Neural progenitor cell (in vitro differentiated cells): ENCODE data around the gene JAG2. TPM values are rescaled to one million over a fixed set of nuclear protein-coding genes. Genes with fewer than 3 reads are reported as not detected.

Experiments used
- DNase-seq: peaks from one replicate; pipeline ENCODE4 v3.0.0-alpha.2; 2016; ENCODE audit warnings: low spot score
- H2AFZ ChIP-seq: fragments of 200-600 bp; sonication (generic); replicated peaks from 2 replicates; pipeline ENCODE4 v1.6.1; 2016; ENCODE audit warnings: antibody characterized with exemption
- H3F3A ChIP-seq: fragments of 200-600 bp; sonication (generic); 2 replicates; pipeline ENCODE4 v1.6.1; 2016; ENCODE audit warnings: antibody characterized with exemption, low read depth
- H3K27ac ChIP-seq: fragments of 200-600 bp; sonication (generic); 2 replicates; pipeline ENCODE4 v1.5.1; 2016; ENCODE audit warnings: mild to moderate bottlenecking
- H3K27me3 ChIP-seq: fragments of 200-600 bp; sonication (generic); 2 replicates; pipeline ENCODE4 v1.6.1; 2016; ENCODE audit warnings: mild to moderate bottlenecking, moderate library complexity
- H3K36me3 ChIP-seq: fragments of 200-600 bp; sonication (generic); 2 replicates; pipeline ENCODE4 v1.5.1; 2016
- H3K4me1 ChIP-seq: fragments of 200-600 bp; sonication (generic); 2 replicates; pipeline ENCODE4 v1.6.1; 2016; ENCODE audit warnings: mixed run types
- H3K4me2 ChIP-seq: fragments of 200-600 bp; sonication (generic); 2 replicates; pipeline ENCODE4 v1.6.1; 2016
- H3K4me3 ChIP-seq: fragments of 200-600 bp; sonication (generic); 2 replicates; pipeline ENCODE4 v1.5.1; 2016
- H3K79me2 ChIP-seq: fragments of 200-600 bp; sonication (generic); 2 replicates; pipeline ENCODE4 v1.6.1; 2016; ENCODE audit warnings: low read depth
- H3K9ac ChIP-seq: fragments of 200-600 bp; sonication (generic); 2 replicates; pipeline ENCODE4 v1.6.1; 2016
- H3K9me3 ChIP-seq: fragments of 200-600 bp; sonication (generic); 2 replicates; pipeline ENCODE4 v1.5.1; 2016; ENCODE audit warnings: low read depth
- H4K20me1 ChIP-seq: fragments of 200-600 bp; sonication (generic); 2 replicates; pipeline ENCODE4 v1.6.1; 2016; ENCODE audit warnings: low read depth
- H3K27ac Mint-ChIP-seq: 3 replicates; pipeline ENCODE4 v1.8.0; 2021; ENCODE audit warnings: mixed read lengths
- H3K27me3 Mint-ChIP-seq: 2 replicates; pipeline ENCODE4 v1.8.0; 2022; ENCODE audit warnings: low read depth, mild to moderate bottlenecking, inconsistent platforms, moderate library complexity, mixed read lengths; ENCODE audit not compliant: insufficient read depth
- H3K36me3 Mint-ChIP-seq: 3 replicates; pipeline ENCODE4 v1.8.0; 2021; ENCODE audit warnings: mixed read lengths
- H3K4me1 Mint-ChIP-seq: 3 replicates; pipeline ENCODE4 v1.8.0; 2021; ENCODE audit warnings: mixed read lengths
- H3K4me3 Mint-ChIP-seq: 3 replicates; pipeline ENCODE4 v1.8.0; 2021; ENCODE audit warnings: mild to moderate bottlenecking, moderate library complexity, mixed read lengths
- H3K9me3 Mint-ChIP-seq: 3 replicates; pipeline ENCODE4 v1.8.0; 2020; ENCODE audit warnings: mixed read lengths
- EZH2 ChIP-seq: fragments of 200-600 bp; sonication (generic); IDR thresholded peaks from 2 replicates; pipeline ENCODE4 v1.6.1; 2017; ENCODE audit warnings: antibody characterized with exemption, mild to moderate bottlenecking, moderate library complexity
- EZH2phosphoT487 ChIP-seq: fragments of 200-600 bp; sonication (generic); IDR thresholded peaks from 2 replicates; pipeline ENCODE4 v1.6.1; 2017; ENCODE audit warnings: antibody characterized with exemption
- total RNA-seq: library from RNA; depleted of rRNA; stranded (reverse); fragments of >200 nt; gene quantifications from 2 replicates; pipeline ENCODE4 v1.2.3, GENCODE V29; 2015; ENCODE audit warnings: low replicate concordance
- TF ChIP-seq, protein P1 (sequence below): fragments of 200-600 bp; sonication (generic); IDR thresholded peaks from 2 replicates; pipeline ENCODE4 v1.5.1; 2017; ENCODE audit warnings: antibody characterized with exemption, mild to moderate bottlenecking

Gene JAG2
- total RNA-seq, 1 donor from 2014 or later, result 2.1 TPM

DNA sequence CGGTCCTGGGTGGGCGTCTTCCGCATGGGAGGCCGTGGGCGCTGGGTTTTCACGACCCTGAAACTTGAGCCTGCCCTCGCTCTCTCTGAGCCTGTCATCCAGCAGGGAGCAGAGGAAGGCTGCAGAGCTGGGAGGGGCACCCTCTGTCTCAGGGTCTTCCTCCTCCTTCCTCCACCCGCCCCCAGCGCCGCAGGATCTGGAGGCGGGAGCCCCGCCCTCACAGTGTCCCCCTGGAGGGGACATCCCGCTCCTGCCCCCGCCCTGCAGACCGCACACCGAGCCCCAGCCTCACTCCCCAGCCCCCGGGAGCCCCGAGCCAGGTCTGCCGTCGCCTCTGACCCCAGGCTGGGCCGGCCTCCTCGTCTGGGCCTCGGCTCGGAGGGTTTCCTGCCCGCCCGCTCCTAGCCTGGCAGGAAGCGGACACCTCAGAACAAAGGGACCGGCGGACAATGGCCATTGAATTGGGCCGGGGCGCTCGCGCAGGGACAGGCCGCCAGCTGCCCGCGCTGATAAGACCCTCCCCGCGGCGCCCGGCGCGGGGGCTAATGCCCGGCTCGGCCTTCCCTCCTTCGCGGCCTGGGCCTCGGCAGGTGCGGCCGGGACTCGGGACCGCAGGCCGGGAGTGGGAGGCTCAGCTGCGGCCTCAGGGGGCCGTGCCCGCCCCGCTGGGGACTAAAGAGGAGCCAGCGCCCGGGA lies 27.8 kb upstream of the JAG2 start:
- Histone ChIP-seq H3K4me1 (peaks cover 23% of the 10 kb centered on the region), H2AFZ (peak overlapping the region; percentile 76), H3K27me3 (peaks cover 38% of the 10 kb centered on the region), H3F3A (peaks cover 28% of the 10 kb centered on the region), H3K27ac (no peak overlapping the region), H3K9ac (no peak overlapping the region), H4K20me1 (no peaks in the 10 kb centered on the region), H3K36me3 (no peaks in the 10 kb centered on the region), H3K4me2 (peak overlapping the region; percentile 82), H3K79me2 (no peaks in the 10 kb centered on the region), H3K9me3 (no peaks in the 10 kb centered on the region), H3K4me3 (peak overlapping the region; percentile 46)
- TF ChIP-seq EZH2phosphoT487 (peak; percentile 26), EZH2 (no peak)
- TF ChIP-seq, protein P1, sequence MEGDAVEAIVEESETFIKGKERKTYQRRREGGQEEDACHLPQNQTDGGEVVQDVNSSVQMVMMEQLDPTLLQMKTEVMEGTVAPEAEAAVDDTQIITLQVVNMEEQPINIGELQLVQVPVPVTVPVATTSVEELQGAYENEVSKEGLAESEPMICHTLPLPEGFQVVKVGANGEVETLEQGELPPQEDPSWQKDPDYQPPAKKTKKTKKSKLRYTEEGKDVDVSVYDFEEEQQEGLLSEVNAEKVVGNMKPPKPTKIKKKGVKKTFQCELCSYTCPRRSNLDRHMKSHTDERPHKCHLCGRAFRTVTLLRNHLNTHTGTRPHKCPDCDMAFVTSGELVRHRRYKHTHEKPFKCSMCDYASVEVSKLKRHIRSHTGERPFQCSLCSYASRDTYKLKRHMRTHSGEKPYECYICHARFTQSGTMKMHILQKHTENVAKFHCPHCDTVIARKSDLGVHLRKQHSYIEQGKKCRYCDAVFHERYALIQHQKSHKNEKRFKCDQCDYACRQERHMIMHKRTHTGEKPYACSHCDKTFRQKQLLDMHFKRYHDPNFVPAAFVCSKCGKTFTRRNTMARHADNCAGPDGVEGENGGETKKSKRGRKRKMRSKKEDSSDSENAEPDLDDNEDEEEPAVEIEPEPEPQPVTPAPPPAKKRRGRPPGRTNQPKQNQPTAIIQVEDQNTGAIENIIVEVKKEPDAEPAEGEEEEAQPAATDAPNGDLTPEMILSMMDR, result no peak
- Mint-ChIP-seq H3K4me1 (peaks cover 16% of the 10 kb centered on the region), H3K27me3 (peaks cover 19% of the 10 kb centered on the region), H3K9me3 (no peaks in the 10 kb centered on the region), H3K36me3 (no peaks in the 10 kb centered on the region), H3K4me3 (no peak overlapping the region), H3K27ac (no peak overlapping the region)
- peak; percentile 96 for DNase-seq

DNA sequence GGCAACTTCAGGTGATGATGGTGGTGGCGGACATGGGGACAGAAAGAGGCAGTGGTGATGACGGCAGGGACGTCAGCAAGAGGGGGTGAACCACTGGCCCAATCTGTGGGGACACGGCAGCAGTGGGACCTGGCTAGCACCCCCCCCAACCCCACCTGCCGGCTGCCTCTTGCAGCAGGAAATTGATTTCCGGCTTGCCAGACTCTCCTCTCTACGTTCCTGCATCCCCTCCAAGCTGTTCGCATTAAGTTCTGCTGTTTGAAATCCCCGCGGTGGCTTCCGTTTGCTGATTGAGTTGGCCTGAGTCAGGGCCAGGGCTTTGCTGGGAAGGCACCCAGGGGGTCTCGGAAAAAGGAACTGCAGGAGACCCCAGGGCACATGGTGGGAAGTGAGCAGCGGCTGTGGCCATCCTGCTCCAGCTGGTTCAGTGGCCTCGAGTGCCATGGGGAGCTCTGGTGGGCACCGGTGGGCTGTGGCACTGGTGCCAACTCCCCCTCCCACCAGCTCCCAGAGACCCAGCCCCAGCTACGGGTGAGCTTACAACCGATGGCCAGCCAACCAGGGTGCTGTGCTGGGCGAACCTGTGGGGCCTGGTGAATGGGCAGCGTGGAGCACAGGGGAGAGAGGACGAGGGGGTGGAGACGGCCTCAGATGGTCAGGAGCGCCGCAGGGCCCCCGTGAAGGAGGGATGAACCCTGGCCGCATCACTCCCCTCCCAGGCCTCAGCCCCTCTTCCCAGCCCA lies 27.1 kb upstream of the JAG2 start:
- H3K9me3 ChIP-seq, result no peaks in the 10 kb centered on the region
- H3K4me2 ChIP-seq, result peak overlapping the region; percentile 82
- H3K4me1 Mint-ChIP-seq, result peaks cover 16% of the 10 kb centered on the region
- TF ChIP-seq EZH2 (no peak), EZH2phosphoT487 (no peak)
- TF ChIP-seq, protein P1, result no peak
- no peaks in the 10 kb centered on the region for H3K36me3 Mint-ChIP-seq
- H3K27ac Mint-ChIP-seq, result no peak overlapping the region
- no peaks in the 10 kb centered on the region for H3K79me2 ChIP-seq
- H3K27me3 Mint-ChIP-seq, result peaks cover 22% of the 10 kb centered on the region
- no peak overlapping the region for H3K27ac ChIP-seq
- no peak overlapping the region for H3K9ac ChIP-seq
- H3K27me3 ChIP-seq, result peaks cover 38% of the 10 kb centered on the region
- no peaks in the 10 kb centered on the region for H3K36me3 ChIP-seq
- H3K9me3 Mint-ChIP-seq, result no peaks in the 10 kb centered on the region
- H3K4me3 Mint-ChIP-seq, result peak overlapping the region; percentile 65
- H3F3A ChIP-seq, result peaks cover 28% of the 10 kb centered on the region
- H3K4me3 ChIP-seq, result peak overlapping the region; percentile 46
- peak overlapping the region; percentile 76 for H2AFZ ChIP-seq
- DNase-seq, result peak; percentile 56
- peaks cover 23% of the 10 kb centered on the region for H3K4me1 ChIP-seq
- no peaks in the 10 kb centered on the region for H4K20me1 ChIP-seq

DNA sequence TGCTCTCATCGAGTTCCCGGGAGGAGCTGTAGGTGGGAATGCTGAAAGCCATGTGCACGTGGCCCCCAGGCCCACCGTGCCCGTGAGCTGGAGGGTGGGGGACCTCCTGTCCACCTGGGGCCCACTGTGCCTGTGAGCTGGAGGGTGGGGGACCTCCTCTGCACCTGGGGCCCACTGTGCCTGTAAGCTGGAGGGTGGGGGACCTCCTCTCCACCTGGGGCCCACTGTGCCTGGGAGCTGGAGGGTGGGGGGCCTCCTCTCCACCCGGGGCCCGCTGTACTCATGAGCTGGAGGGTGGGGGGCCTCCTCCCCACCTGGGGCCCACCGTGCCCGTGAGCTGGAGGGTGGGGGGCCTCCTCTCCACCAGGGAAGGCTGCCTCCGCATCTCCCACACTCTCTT lies 26.5 kb upstream of the JAG2 start:
- H3K4me1 ChIP-seq, result peaks cover 23% of the 10 kb centered on the region
- H3K36me3 ChIP-seq, result no peaks in the 10 kb centered on the region
- H3F3A ChIP-seq, result peaks cover 28% of the 10 kb centered on the region
- no peaks in the 10 kb centered on the region for H3K79me2 ChIP-seq
- TF ChIP-seq EZH2 (no peak), EZH2phosphoT487 (no peak)
- TF ChIP-seq, protein P1, result no peak
- no peaks in the 10 kb centered on the region for H4K20me1 ChIP-seq
- no peak overlapping the region for H3K4me3 ChIP-seq
- H3K4me1 Mint-ChIP-seq, result peaks cover 10% of the 10 kb centered on the region
- peaks cover 38% of the 10 kb centered on the region for H3K27me3 ChIP-seq
- DNase-seq, result no peak
- peak overlapping the region; percentile 60 for H3K4me3 Mint-ChIP-seq
- H3K9me3 Mint-ChIP-seq, result no peaks in the 10 kb centered on the region
- H3K4me2 ChIP-seq, result no peak overlapping the region
- no peak overlapping the region for H3K9ac ChIP-seq
- H3K27ac ChIP-seq, result no peak overlapping the region
- no peak overlapping the region for H2AFZ ChIP-seq
- no peak overlapping the region for H3K27ac Mint-ChIP-seq
- no peaks in the 10 kb centered on the region for H3K36me3 Mint-ChIP-seq
- H3K9me3 ChIP-seq, result no peaks in the 10 kb centered on the region
- peaks cover 22% of the 10 kb centered on the region for H3K27me3 Mint-ChIP-seq
